ENCODE results near the gene PRKCE. TPM values are rescaled to one million over a fixed set of nuclear protein-coding genes. Genes with fewer than 3 reads are reported as not detected.

Gene PRKCE
- total RNA-seq, 1 experiment from 2014 or later: 5.3 TPM

DNA sequence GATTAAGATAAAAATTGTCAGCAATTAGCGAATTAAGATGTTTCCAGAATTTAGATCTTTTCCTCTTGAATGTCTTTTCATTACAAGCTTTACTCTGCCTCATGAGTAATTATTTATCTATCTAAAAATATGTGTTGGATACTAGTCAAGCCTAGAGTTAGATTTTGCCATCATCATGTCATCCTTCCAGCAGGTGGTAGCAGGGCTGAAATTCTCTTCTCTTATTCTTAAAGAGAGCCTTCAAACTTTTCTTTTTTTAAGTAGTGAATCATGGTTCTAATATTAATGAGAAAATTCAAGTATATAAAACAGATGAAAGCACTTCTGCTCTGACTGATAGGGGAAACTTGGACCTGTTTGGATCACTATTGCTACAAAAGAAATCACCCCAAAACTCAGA is 405.1 kb downstream of the PRKCE start:
- no peak for DNase-seq (ENCODE audit: low read depth)
- in situ Hi-C loops (cut with HindIII; ENCODE audit: low pct_unique_long_range_greater_than_20kb, low sequenced_read_pairs): no loop called here

DNA sequence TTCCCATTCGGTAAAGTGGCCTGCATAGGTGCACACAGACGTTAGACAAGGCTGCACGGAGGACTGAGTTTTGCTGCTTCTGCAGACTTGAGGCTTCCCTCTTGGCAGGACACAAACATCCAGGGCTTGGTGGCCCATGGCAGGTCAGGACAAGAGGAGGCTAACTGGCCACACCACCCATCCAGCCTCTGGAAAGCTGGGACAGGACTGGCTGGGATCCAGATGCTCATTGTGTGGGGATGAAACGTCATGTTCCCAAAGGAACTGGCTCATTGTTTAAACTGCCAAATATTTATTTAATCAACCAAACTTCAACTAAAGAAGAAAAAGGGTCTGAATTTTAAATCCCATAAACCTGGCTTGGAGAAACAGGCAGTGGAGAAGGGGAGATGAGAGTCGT is 406.7 kb downstream of the PRKCE start:
- in situ Hi-C loops (cut with HindIII; ENCODE audit: low pct_unique_long_range_greater_than_20kb, low sequenced_read_pairs): no loop called here
- no peak for DNase-seq (ENCODE audit: low read depth)

- peak; percentile 71 for DNase-seq (ENCODE audit: low read depth)
- in situ Hi-C loops (cut with HindIII; ENCODE audit: low pct_unique_long_range_greater_than_20kb, low sequenced_read_pairs): no loop called here
Observed at GRCh38 chr2:46062637-46063412, 411.4 kb downstream of the PRKCE start.

DNA sequence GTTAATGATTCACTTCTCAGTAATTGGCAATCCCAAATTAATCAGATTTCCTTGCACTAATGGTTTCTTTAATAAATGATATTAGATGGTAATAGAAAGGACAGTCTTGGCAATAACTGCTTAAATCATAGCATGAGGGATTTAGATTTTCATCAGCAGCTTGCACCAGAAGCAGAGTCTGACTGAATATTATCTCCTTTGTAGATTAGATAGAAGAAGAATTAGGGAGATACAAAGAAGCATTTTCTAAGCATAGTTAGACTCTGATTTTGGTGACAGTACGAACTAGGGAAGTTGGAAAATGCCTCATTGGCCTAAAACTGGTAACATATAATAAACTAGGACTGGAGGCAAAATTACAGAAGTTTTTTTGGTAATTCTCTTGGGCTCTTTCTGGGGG is 412.9 kb downstream of the PRKCE start:
- in situ Hi-C loops (cut with HindIII; ENCODE audit: low pct_unique_long_range_greater_than_20kb, low sequenced_read_pairs): no loop called here
- no peak for DNase-seq (ENCODE audit: low read depth)

DNA sequence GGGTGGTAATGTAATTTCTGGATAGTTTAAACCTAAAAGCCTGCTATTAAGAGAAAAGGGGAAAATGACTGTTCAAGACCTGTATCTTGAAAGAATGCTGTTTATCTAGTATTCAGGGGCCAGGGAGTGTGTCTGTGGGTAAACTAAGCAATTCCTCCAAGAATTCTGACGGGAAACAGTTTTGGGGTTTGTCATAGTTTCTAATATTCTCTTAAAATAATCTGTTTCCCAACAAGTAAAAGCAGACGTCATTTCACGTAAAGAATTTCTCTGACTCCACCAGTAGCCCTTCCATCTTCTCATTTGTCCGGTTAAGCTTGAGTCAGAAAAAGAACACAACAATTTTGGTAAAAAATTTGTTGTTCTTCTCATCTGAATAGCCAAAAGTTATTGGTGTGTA is 413.7 kb downstream of the PRKCE start:
- no peak for DNase-seq (ENCODE audit: low read depth)
- in situ Hi-C loops (cut with HindIII; ENCODE audit: low pct_unique_long_range_greater_than_20kb, low sequenced_read_pairs): no loop called here

GRCh38 chr2:46066116-46066515 is 414.6 kb downstream of the PRKCE start:
- DNase-seq (ENCODE audit: low read depth): no peak

GRCh38 chr2:46066601-46067000 is 415.1 kb downstream of the PRKCE start:
- in situ Hi-C loops (cut with HindIII; ENCODE audit: low pct_unique_long_range_greater_than_20kb, low sequenced_read_pairs): no loop called here
- DNase-seq (ENCODE audit: low read depth): no peak

More at GRCh38 chr2:46066116-46066515, 414.6 kb downstream of the PRKCE start:
- in situ Hi-C loops (cut with HindIII; ENCODE audit: low pct_unique_long_range_greater_than_20kb, low sequenced_read_pairs): no loop called here

- DNase-seq (ENCODE audit: low read depth): no peak
Observed at GRCh38 chr2:46067062-46067461, 415.6 kb downstream of the PRKCE start.

DNA sequence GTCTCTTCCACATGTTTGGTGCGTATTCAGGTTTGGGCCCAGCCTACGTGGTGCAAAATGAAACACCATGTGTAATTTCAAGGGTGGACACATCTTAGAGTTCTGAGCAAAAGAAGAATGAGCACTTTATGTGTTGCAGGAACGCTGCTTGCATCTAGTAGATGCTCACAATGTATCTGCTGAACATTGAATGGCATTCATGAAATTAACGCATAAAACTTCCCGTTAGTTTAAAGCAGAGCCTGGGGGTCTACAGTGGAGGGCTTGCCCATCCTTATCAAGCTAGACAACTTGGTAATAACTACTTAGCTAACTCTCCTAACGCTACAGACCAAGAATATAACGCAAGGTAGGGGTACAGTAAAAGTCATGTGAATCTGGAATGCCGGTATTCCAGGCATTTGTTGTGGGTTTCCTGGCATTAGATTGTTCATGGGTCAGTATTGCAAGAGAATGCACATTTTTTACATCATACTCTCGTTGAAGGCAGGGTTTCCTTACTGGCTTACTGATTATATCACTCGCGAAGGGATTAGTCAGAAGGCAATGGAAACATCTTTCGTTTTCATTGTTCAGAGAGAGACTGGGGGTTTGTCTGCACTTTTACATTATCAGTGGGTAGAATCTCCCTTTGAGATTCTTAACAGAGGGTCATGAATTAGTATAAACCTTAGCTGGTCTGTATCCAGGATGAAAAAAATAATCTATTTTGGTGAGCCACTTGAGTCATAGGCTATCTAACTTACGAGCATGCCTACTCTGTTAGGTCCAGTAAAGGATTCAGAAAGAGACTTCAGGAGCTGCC is 416.2 kb downstream of the PRKCE start:
- peak; percentile 92 for DNase-seq (ENCODE audit: low read depth)
- in situ Hi-C loops (cut with HindIII; ENCODE audit: low pct_unique_long_range_greater_than_20kb, low sequenced_read_pairs): no loop called here

More at GRCh38 chr2:46067062-46067461, 415.6 kb downstream of the PRKCE start:
- in situ Hi-C loops (cut with HindIII; ENCODE audit: low pct_unique_long_range_greater_than_20kb, low sequenced_read_pairs): no loop called here

GRCh38 chr2:46068636-46069035 is 417.2 kb downstream of the PRKCE start:
- in situ Hi-C loops (cut with HindIII; ENCODE audit: low pct_unique_long_range_greater_than_20kb, low sequenced_read_pairs): no loop called here
- no peak for DNase-seq (ENCODE audit: low read depth)

DNA sequence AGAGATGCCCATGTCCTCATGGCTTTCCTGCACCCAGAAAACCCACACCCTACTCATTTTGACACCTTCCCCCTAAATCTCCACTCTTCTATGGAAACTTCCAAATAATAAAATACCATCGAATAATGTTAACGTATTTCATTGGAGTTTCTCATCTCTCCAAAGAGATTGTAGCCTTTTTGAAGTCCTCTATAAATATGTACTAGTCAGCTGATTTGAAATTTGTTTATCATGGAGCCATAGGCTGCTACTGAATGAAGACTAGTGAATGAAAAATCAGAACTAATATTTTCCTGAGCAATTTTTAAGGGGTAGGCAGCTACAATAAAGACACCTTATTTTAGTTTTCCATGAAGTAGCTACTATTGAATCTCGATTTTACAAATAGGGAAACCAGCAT is 419.6 kb downstream of the PRKCE start:
- no peak for DNase-seq (ENCODE audit: low read depth)
- in situ Hi-C loops (cut with HindIII; ENCODE audit: low pct_unique_long_range_greater_than_20kb, low sequenced_read_pairs): no loop called here

- in situ Hi-C loops (cut with HindIII; ENCODE audit: low pct_unique_long_range_greater_than_20kb, low sequenced_read_pairs): no loop called here
- DNase-seq (ENCODE audit: low read depth): peak; percentile 84
Observed at GRCh38 chr2:46072101-46072820, 420.8 kb downstream of the PRKCE start.

GRCh38 chr2:46073540-46074046 is 422.1 kb downstream of the PRKCE start:
- DNase-seq (ENCODE audit: low read depth): peak; percentile 94
- in situ Hi-C loops (cut with HindIII; ENCODE audit: low pct_unique_long_range_greater_than_20kb, low sequenced_read_pairs): no loop called here

DNA sequence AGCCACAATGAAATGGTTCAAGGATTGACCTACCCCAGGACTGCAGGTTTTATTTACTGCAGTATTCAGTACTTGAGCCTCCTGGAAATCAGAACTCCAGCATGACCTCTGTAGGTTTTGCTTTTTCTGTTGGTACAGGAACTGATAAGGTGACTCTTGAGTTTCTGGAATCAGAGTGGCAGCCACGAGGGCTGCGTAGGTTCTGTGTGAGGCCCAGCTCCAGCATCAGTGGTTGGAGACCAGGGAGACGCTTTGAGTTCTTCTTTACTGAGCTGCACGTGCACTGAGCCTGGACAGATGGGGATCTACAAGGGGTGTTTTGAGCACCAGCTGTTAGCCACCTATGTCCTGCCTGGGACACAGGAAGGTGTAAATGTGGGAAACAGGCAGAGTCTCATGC is 423.0 kb downstream of the PRKCE start:
- in situ Hi-C loops (cut with HindIII; ENCODE audit: low pct_unique_long_range_greater_than_20kb, low sequenced_read_pairs): no loop called here
- no peak for DNase-seq (ENCODE audit: low read depth)

DNA sequence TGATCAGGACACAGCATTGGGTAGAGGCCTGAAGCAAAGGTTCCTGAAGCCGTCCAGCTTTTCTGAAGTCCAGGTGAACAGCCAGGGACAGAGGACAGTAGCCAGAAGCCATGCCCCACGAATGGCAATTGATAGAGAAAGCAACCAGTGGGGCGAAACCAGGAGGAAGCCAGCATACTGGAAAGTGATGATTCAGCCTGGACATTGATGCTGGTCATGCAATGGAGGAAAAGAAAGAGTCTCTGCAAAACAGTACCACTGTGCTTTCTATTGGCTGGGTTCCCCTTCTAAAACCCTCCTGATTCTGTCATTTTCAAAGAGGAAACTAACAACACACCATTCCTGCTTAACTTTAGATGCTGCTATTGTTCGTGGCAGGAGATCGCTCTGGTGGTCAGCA is 424.4 kb downstream of the PRKCE start:
- DNase-seq (ENCODE audit: low read depth): peak; percentile 35
- in situ Hi-C loops (cut with HindIII; ENCODE audit: low pct_unique_long_range_greater_than_20kb, low sequenced_read_pairs): no loop called here

DNA sequence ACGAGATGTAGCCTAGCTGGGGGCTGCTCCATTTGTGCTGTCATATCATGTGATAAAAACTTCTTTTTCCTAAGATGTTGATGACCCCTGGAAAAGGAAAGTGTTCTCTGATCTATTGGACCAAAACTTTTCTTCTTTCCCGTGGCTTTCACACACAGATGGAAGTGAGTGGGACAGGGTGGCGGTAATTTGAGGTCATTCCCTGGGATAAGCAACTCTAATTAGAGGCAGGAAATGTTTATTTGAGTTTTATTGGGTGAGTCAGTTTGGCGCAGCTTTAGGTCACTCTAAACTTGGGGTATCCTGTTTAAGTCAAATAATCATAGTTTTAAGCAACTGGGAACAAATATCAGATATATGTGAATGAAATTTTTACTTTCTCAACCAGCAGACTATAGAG is 424.8 kb downstream of the PRKCE start:
- no peak for DNase-seq (ENCODE audit: low read depth)
- in situ Hi-C loops (cut with HindIII; ENCODE audit: low pct_unique_long_range_greater_than_20kb, low sequenced_read_pairs): no loop called here

GRCh38 chr2:46076875-46077274 is 425.4 kb downstream of the PRKCE start:
- in situ Hi-C loops (cut with HindIII; ENCODE audit: low pct_unique_long_range_greater_than_20kb, low sequenced_read_pairs): no loop called here
- DNase-seq (ENCODE audit: low read depth): no peak

DNA sequence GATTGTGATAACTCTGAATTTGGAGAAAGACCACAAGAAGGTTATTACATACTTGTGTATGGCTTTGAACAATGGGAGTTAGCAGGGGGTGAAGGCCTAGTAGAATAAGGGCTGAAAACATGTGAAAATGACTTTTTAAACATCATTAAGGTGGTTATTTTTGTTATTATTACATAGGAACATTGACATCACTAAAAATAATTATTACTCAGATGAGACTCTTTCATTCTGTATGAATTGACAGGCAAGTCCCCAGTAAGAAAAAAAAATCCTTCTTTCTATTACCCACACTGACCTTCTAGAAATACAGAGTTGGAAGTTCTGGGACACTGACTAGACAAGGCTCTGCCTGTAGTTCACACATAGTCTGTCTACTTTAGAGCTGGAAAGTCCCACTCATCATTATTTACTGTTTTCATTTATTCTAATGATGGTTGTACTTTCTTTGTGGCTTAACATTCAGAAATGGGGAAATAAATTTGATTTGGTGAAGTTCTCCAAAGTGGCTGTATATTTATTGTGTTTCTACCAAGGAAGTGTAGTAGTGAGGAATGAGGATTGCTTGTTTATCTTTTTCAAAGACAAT is 426.1 kb downstream of the PRKCE start:
- no peak for DNase-seq (ENCODE audit: low read depth)
- in situ Hi-C loops (cut with HindIII; ENCODE audit: low pct_unique_long_range_greater_than_20kb, low sequenced_read_pairs): no loop called here
